Uterus (tissue), 4 donors: Measurements from ENCODE around the gene RPIA. TPM values are rescaled to one million over a fixed set of nuclear protein-coding genes. Genes with fewer than 3 reads are reported as not detected.
"Not testable (repeated sequence)": the region's sequence is repeated elsewhere in the genome, so short reads cannot be mapped to it uniquely, and the experiment has no call there.

ENCODE experiments used
- DNase-seq, 2 donors: peaks; one replicate each; pipeline ENCODE4 v3.0.0-alpha.2; 2019 to 2020
- H3K27ac ChIP-seq, 2 donors: fragments of 200-600 bp; sonication (generic); 1 replicate in 1 of 2; 2 replicates in 1 of 2; pipeline ENCODE4 v1.5.1; 2016 to 2018
- H3K27me3 ChIP-seq, 2 donors: fragments of 200-600 bp; sonication (generic); one replicate each; pipeline ENCODE4 v1.5.1; 2018 to 2019; ENCODE audit warnings: control low read depth in 1 of 2
- H3K36me3 ChIP-seq, 2 donors: fragments of 200-600 bp; sonication (generic); one replicate each; pipeline ENCODE4 v1.5.1; 2019; ENCODE audit warnings: control low read depth in 1 of 2
- H3K4me1 ChIP-seq, 2 donors: fragments of 200-600 bp; sonication (generic); one replicate each; pipeline ENCODE4 v1.5.1; 2018 to 2019; ENCODE audit warnings: control low read depth in 1 of 2
- H3K4me3 ChIP-seq, 2 donors: fragments of 200-600 bp; sonication (generic); 1 replicate in 1 of 2; 2 replicates in 1 of 2; pipeline ENCODE4 v1.5.1; 2018 to 2019; ENCODE audit warnings: mild to moderate bottlenecking in 1 of 2
- H3K9me3 ChIP-seq, 2 donors: fragments of 200-600 bp; sonication (generic); one replicate each; pipeline ENCODE4 v1.5.1; 2019; ENCODE audit warnings: control low read depth in 1 of 2
- POLR2A ChIP-seq, 2 donors: fragments of 450-650 bp; IDR thresholded peaks; one replicate each; pipeline ENCODE4 v1.6.1; 2016; ENCODE audit warnings: antibody characterized with exemption in 2 of 2, mild to moderate bottlenecking in 1 of 2, moderate library complexity in 1 of 2
- intact Hi-C: fragments of 100-400 bp; cut with DNase I; formaldehyde crosslinking; loops from one replicate; pipeline ENCODE4 v1.15.1; 2023; ENCODE audit warnings: low total_unique reads
- total RNA-seq, 4 donors: library from RNA; depleted of rRNA in 3 of 4; stranded (reverse); fragments of >200 nt in 3 of 4; gene quantifications; one replicate each; pipeline versions ENCODE4 v1.1.0 to v1.2.4, GENCODE V29; 2014 to 2023
- TF ChIP-seq, protein P1 (sequence below), 4 experiments: fragments of 200-600 bp in 2 of 4; fragments of 450-650 bp in 2 of 4; sonication (generic) in 2 of 4; IDR thresholded peaks; one replicate each; pipeline ENCODE4 v1.5.1; 2016 to 2019; ENCODE audit warnings: antibody characterized with exemption in 4 of 4, mild to moderate bottlenecking in 2 of 4, moderate library complexity in 1 of 4
- donor health status: DM: yes; HTN: yes; CAD: no.

RPIA gene
- 10 to 100 TPM in 2 of 4 donors, 1 to 10 TPM in 1, under 1 TPM in 1; 0.29 to 19.4 (median 8.8) TPM for total RNA-seq

DNA sequence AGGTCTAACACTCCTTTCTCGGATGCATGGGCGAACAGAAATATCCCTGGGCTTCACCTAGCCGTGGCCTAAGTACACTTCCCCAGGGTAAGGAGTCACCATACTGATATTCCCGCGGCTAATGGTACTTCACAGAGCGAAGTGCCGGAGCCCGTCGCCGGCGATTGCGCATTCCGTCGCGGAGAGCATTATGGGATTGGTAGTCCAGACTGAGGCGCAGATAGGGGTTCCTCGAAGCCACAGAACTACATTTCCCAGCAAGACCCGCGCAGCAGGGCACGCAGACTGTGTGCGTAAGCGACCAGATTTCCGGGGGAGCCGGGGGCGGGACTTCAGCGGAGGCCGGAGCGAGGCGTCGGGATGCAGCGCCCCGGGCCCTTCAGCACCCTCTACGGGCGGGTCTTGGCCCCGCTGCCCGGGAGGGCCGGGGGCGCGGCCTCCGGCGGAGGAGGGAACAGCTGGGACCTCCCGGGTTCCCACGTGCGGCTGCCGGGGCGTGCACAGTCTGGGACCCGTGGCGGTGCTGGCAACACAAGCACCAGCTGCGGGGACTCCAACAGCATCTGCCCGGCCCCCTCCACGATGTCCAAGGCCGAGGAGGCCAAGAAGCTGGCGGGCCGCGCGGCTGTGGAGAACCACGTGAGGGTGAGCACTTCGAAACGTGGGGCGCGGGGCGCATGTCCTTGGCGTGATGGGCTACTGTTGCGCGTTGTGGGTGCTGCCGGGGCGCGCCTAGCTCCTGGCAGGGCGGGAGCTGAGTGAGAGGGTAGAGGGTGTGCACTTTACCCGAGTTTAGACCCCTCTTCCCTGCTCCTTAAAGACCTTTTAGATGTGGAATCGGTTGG is at the start of gene RPIA:
RPIA (plus strand) TSS at position 335 of the 845 bp plus-strand sequence; CDS start at position 361, 26 bp downstream.
- peaks cover 4 to 6% of the 10 kb centered on the region in 2 donors for H3K4me1 ChIP-seq
- H3K36me3 ChIP-seq: no peaks in the 10 kb centered on the region
- H3K4me3 ChIP-seq: peak within 1 kb of the TSS; percentile 81 to 85
- H3K27me3 ChIP-seq: no peaks in the 10 kb centered on the region
- intact Hi-C loops: no loop called here
- DNase-seq: peak; percentile 99
- H3K27ac ChIP-seq: peak within 1 kb of the TSS; percentile 71 to 78
- TF ChIP-seq POLR2A (IDR thresholded peaks at IDR 0.05): peak; percentile 48 to 54
- TF ChIP-seq, protein P1, sequence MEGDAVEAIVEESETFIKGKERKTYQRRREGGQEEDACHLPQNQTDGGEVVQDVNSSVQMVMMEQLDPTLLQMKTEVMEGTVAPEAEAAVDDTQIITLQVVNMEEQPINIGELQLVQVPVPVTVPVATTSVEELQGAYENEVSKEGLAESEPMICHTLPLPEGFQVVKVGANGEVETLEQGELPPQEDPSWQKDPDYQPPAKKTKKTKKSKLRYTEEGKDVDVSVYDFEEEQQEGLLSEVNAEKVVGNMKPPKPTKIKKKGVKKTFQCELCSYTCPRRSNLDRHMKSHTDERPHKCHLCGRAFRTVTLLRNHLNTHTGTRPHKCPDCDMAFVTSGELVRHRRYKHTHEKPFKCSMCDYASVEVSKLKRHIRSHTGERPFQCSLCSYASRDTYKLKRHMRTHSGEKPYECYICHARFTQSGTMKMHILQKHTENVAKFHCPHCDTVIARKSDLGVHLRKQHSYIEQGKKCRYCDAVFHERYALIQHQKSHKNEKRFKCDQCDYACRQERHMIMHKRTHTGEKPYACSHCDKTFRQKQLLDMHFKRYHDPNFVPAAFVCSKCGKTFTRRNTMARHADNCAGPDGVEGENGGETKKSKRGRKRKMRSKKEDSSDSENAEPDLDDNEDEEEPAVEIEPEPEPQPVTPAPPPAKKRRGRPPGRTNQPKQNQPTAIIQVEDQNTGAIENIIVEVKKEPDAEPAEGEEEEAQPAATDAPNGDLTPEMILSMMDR (IDR thresholded peaks at IDR 0.05): peak; percentile 48 to 78 (median 72)
- no peaks in the 10 kb centered on the region for H3K9me3 ChIP-seq

DNA sequence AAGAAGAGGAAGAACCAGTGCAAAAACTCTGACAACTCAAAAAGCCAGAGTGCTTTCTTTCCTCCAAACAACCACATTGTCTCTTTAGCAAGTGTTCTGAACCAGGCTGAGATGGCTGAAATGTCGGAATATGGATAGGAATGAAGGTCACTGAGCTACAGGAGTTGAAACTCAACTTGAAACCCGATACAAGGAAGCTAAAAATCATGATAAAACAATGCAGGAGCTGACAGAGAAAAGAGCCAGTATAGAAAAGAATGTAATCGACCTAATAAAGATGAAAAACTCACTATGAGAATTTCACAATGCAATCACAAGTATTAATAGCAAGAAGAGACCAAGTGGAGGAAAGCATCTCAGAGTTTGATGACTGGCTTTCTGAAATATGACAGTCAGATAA is 49.2 kb upstream of the RPIA start:
- no peaks in the 10 kb centered on the region for H3K9me3 ChIP-seq
- no peak overlapping the region for H3K4me3 ChIP-seq
- TF ChIP-seq, protein P1 (IDR thresholded peaks at IDR 0.05): no peak
- no peak for TF ChIP-seq POLR2A (IDR thresholded peaks at IDR 0.05)
- no peak for DNase-seq
- no peaks in the 10 kb centered on the region for H3K36me3 ChIP-seq
- no peaks in the 10 kb centered on the region for H3K4me1 ChIP-seq
- intact Hi-C loops: no loop called here
- H3K27ac ChIP-seq: no peak overlapping the region
- no peaks in the 10 kb centered on the region for H3K27me3 ChIP-seq

DNA sequence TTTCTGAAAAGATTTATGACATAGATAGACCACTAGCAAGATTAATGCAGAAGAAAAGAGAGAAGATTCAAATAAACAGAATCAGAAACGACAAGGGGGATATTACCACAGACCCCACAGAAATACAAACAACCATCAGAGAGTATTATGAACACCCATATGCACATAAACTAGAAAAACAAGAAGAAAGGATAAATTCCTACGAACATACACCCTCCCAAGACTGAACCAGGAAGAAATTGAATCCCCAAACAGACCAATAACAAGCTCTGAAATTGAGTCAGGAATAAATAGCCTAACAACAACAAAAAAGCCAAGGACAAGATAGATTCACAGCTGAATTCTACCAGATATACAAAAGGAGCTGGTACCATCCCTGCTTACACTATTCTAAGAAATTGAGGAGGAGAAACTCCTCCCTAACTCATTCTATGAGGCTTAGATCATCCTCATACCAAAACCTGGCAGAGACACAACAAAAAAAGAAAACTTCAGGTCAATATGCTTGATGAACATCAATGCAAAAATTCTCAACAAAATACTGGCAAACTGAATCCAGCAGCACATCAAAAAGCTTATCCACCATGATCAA is 46.1 kb upstream of the RPIA start:
- H3K27ac ChIP-seq, H3K4me1 ChIP-seq, H3K27me3 ChIP-seq, DNase-seq, H3K9me3 ChIP-seq, H3K36me3 ChIP-seq, intact Hi-C loops, H3K4me3 ChIP-seq: not testable (repeated sequence)

DNA sequence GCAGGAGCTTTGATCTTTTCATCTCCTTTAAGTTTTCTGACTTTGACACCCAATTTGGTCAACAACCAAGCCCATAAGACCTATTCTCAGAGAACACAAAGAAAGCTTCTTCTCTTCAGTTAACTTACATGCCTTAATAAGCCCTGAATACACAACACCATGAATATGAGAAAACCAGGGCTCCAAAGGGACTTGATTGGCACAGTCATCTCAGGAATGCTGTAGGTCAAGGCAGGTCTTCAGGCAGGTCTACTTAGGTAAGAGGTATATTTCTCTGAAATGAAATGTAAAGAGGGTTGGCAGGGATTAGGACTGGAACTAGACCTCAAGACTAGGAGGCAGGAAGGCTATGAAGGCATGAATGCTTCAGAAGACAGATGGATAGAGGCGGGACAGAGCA is 39.8 kb upstream of the RPIA start:
- no peaks in the 10 kb centered on the region for H3K4me1 ChIP-seq
- intact Hi-C loops: no loop called here
- no peaks in the 10 kb centered on the region for H3K9me3 ChIP-seq
- H3K27ac ChIP-seq: no peak overlapping the region
- TF ChIP-seq, protein P1 (IDR thresholded peaks at IDR 0.05): no peak
- TF ChIP-seq POLR2A (IDR thresholded peaks at IDR 0.05): no peak
- no peak for DNase-seq
- H3K36me3 ChIP-seq: no peaks in the 10 kb centered on the region
- H3K4me3 ChIP-seq: no peak overlapping the region
- no peaks in the 10 kb centered on the region for H3K27me3 ChIP-seq

DNA sequence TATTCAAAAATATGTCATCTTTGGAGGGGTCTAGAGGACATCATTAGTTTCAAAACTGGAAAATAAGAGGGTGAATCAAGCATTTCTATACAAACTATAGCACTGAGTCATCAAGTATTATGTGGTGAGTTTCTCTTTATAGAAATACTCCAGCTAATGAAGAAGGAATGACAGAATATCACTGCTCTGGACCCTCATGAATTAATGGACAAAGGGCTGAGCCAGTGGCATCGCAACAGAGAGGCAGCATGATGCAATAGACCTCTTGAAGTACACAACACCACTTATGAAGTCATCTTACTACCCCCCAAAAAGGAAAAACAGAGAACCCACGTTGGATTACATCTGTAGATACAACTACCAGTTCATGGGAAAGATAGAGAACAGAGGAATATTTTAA is 36.8 kb upstream of the RPIA start:
- no peaks in the 10 kb centered on the region for H3K9me3 ChIP-seq
- H3K4me3 ChIP-seq: no peak overlapping the region
- TF ChIP-seq, protein P1 (IDR thresholded peaks at IDR 0.05): no peak
- TF ChIP-seq POLR2A (IDR thresholded peaks at IDR 0.05): no peak
- H3K27ac ChIP-seq: no peak overlapping the region
- H3K4me1 ChIP-seq: no peaks in the 10 kb centered on the region
- H3K36me3 ChIP-seq: no peaks in the 10 kb centered on the region
- intact Hi-C loops: no loop called here
- no peaks in the 10 kb centered on the region for H3K27me3 ChIP-seq
- no peak for DNase-seq
